GM03348 (cell line): ENCODE measurements around the gene C1orf159.
"Not testable (repeated sequence)": the region's sequence is repeated elsewhere in the genome, so short reads cannot be mapped to it uniquely, and the experiment has no call there.

Experiments used
- DNase-seq: peaks from one replicate; pipeline ENCODE4 v3.0.0; 2012; ENCODE audit warnings: low spot score

Gene C1orf159

GRCh38 chr1:1081311-1082238, 34.3 kb downstream of the C1orf159 start:
- no peak for DNase-seq

DNA sequence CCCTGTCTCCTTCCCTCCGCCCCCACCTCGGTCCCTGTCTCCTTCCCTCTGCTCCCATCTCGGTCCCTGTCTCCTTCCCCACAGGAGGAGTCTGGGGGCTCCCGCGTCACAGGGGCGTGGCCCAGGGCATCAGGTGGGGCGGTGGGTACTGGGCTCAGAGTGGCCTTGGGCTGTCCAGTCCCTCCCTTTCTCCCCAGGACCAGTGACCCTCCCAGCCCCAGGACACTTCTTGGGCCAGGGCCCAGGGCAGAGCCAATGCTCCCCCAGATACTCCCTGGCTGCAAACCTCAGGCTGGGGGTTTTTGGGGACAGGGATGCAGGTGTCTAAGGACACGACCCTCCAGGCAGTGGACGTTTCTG, 35.0 kb downstream of the C1orf159 start:
- DNase-seq, result no peak

GRCh38 chr1:1080122-1080757, 35.6 kb downstream of the C1orf159 start:
- peak; percentile 82 for DNase-seq

GRCh38 chr1:1079408-1080121, 36.3 kb downstream of the C1orf159 start:
- DNase-seq, result peak; percentile 88

- not testable (repeated sequence) for DNase-seq
These were observed 38.5 kb downstream of the C1orf159 start for GRCh38 chr1:1077396-1077795.

- DNase-seq, result no peak
These were observed 40.5 kb downstream of the C1orf159 start for GRCh38 chr1:1075148-1075935.

DNA sequence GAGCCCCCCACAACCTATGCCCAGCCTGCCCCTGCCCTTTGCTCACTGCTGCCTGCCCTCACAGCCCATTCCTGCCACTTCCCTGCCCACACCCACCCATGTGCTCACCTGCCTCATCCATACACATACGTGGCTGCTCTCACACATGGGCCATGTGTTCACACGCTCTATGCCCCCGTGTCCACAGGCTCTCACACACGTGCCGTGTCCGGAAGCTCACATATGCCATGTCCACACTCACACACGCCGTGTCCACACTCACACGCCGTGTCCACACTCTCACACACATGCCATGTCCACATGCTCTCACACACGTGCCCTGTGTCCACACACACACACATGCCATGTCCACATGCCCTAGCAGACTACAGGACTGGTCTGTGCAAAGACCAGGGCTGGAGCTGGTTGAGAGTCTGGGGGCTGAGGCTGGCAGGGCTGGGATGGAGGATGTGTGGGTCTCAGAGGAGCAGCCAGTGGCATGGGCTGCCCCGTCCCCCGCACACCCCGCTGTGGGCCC, 41.2 kb downstream of the C1orf159 start:
- no peak for DNase-seq

DNA sequence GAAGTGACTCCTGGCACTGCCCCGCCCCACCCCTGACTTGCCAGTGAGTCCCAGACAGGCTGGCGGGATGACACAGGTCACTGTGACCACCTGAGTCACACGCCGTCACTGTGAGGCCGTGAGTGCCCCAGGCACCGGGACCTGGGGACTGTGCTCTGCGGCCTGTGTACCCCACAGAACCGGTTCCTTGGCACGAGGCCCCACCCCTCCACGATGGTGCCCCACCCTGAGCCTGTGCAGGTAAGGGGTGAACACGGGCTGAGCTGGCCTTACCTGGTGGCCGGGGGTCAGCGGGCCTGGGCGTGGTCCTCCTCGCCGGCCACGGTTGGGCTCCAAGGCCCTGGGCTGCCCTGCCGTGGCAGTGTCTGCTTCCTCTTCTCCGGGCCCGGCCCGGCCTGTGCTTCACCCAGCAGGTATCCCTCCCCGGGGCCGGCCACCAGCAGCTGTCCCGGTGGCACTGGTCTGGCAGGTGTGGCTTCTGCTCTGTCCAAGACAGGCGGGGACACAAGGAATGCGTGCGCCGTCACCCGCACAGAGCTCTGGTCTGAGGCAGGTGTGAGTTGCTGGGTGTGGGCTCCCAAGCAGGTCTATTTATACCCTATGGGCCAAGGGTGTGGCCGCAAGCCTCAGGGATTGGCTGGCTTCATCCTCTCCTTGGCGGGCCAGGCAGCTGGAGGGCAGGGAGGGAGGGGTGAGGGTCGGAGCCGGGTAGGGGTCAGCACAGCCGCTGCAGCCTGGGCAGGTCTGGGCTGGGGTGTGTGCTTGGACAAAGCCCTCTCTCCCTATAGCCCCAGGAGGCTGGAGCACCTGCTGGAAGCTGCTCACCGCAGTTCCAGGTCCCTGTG, 41.9 kb downstream of the C1orf159 start, which contains the start of gene RNF223:
TSS of gene RNF223 (minus strand) at position 564 of the 845 bp plus-strand sequence. CDS start 1,740 bp downstream, outside the sequence.
- no peak for DNase-seq

- DNase-seq, result no peak
These were observed 42.8 kb downstream of the C1orf159 start for GRCh38 chr1:1072849-1073742.

DNA sequence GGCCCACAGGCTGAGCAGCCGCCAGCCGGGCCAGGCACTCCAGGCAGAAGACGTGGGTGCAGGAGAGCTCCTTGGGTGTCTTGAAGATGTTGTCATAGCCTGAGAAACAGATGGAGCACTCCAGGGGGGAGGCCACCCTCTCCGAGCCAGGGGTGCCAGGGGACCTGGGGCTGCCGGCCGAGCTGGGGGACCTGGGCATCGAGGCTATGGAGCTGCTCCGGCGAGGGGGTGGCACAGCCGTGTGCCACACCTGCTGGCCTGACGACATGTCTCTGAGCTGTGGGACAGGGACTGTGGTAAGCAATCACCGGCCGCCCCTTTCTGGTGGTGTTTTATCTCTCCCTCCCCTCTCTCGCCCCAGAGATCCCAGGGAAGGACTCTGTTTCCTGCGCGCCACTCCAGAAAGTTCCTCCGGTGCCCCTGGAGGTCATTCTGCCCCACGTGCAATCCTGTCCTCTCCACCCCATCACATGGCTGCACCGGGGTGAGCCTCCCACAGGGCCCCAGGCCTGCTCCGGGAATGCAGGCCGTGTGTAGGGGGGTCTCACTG, 43.5 kb downstream of the C1orf159 start:
- no peak for DNase-seq

DNA sequence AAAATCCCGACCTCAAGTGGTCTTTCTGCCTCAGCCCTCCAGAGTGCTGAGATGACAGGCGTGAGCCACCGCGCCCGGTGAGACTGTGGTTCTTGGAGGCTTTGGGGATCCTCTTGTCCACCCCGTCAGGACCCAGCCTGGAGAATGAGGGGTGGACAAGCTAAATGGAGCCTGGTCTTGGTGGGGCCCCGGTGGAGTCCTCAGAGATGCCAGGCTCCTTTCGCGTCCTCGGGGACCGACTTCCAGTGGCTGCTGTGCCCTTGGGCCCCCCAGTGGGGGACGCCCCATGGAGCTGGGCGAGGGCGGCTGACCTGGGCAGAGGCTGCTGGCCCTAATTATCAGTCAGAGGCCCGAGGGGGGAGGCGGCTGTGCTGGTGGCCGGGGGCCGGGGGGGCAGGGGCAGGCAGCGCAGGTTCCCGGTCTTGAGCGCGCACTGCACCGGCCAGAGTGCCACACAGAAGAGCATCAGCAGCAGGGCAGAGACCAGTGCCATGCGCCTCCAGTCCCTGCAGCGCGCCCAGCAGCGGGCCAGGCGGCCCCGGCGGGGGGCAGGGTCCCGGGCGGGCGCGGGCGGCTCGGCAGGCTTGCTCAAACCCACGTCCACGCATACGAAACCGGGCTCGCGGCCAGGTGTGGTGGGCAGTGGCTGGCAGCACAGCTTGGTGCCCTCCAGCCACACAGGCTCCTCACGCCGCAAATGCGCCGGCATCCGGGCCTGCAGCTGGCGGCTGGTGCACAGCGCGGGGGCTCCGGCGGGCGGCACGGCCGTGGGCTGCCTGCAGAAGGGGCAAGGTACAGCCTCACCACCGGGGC, 44.2 kb downstream of the C1orf159 start:
- no peak for DNase-seq

DNA sequence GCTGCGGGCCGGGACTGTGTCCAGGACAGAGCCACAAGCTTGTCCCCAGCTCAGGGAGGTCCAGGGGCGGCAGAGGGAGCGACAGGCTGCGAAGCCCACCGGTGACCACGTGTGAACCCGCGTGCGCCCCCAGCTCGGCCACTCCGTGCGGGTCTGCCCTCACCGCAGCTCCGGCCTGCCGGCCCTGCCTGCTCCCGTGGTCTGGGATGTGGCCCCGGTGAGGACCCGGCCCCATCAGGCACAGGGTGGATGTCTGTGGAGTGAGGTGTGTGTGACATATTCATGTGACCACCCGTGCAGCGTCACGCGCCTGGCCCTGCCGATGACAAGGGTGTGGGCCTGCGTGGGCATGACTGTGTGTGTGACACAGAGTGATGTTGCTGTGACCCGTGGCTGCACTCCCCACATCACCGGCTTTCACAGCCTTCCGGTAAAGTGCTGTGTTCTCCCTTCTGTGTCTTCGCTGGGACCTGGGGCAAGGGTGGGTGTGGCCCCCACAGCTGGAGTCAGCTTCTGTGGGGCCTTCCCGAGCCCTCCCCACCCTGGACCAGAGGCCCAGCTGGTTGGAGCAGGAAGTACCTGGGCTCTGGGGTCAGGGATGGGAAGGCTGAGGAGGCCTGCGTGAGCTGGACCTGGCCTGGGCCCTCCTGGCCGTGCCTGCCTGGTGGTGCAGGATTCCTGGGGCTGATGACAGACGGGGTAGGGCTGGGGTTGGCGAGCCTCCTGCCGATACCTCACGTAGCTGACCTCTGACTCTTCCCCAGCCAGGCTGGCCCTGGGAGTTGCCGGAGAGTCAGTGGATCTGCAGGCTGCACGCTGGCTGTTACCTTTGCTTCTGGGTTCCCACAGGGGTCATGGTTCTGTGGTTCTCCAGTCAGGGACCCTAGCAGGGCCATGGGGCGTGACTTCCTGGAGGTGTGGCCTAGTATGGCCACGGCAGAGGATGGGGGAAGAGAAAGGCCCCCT, 45.9 kb downstream of the C1orf159 start:
- DNase-seq, result no peak

DNA sequence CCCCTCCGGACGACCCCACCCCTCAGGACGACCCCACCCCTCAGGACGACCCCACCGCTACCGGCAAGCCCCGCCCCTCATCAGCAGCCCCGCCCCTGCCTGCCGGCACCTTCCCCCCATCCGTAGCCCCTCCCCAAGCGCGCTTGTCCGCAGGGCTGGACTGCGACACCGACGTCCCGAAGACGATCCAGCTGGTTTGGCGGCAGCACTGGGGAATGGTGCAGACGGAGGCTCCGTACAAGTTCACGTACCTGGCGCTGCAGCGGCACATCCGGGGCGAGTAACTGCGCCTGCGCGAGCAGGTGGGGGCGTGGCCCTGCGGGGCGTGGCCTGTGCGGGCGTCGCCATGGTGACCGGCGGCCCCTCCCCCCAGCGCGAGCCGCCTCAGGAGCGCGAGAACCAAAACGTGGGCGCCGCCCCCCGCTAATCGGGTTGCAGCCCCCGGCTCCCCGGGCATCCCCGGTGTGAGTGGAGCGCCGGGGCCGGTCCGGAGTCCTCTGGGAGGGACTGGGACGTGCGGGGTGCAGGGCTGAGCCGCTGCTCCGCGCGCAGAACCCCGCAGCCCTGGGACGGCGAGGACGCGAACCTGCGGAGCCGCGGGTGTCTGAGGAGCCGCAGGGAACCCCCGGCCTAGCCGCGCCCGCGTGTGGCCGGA, 46.7 kb downstream of the C1orf159 start:
- DNase-seq, result peak; percentile 90

DNA sequence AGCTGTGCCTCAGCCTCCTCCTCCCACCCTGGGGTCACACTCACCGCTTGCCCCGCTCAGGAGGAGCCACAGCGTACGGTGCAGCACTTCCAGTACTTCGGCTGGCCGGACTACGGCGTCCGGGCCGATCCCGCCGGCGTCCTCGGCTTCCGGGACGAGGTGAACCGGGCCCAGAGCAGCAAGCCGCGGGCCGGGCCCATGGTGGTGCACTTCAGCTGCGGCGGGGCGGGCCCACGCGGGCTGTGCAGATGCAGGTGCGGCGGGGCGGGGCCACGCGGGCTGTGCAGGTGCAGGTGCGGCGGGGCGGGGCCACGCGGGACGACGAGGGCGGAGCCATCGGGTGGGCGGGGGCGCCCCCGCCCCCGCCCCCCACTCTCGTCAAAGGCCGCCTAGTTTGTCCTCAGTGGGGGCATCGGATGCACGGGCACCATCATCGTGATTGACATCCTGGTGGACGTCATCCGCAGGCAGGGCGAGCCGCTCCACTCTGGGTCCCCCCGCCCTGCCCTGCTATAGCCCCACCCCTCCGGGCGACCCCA, 47.3 kb downstream of the C1orf159 start:
- DNase-seq, result no peak

- DNase-seq, result no peak
These were observed 47.9 kb downstream of the C1orf159 start for GRCh38 chr1:1067860-1068516.
